H9 (cell line): ENCODE results near the gene ZNF672. TPM values are rescaled to one million over a fixed set of nuclear protein-coding genes. Genes with fewer than 3 reads are reported as not detected.

Source experiments
- DNase-seq: peaks from one replicate; pipeline ENCODE4 v3.0.0-alpha.2; 2017
- H2AFZ ChIP-seq: one replicate; pipeline ENCODE4 v1.6.1; 2013; ENCODE audit warnings: mild to moderate bottlenecking, low read length, control low read depth, moderate library complexity
- H2AK5ac ChIP-seq: 2 replicates; pipeline ENCODE4 v1.6.1; 2013; ENCODE audit warnings: low read length, control low read depth, mixed read lengths; ENCODE audit not compliant: insufficient read length
- H2BK120ac ChIP-seq: one replicate; pipeline ENCODE4 v1.6.1; 2013; ENCODE audit warnings: low read depth, mild to moderate bottlenecking, low read length, control low read depth, inconsistent platforms; ENCODE audit not compliant: poor library complexity, severe bottlenecking
- H2BK12ac ChIP-seq: 2 replicates; pipeline ENCODE4 v1.6.1; 2013; ENCODE audit warnings: low read length, control low read depth, mixed read lengths, low read depth; ENCODE audit not compliant: insufficient read length
- H2BK15ac ChIP-seq: 2 replicates; pipeline ENCODE4 v1.6.1; 2013; ENCODE audit warnings: low read depth, low read length, control low read depth
- H2BK20ac ChIP-seq: one replicate; pipeline ENCODE4 v1.6.1; 2013; ENCODE audit warnings: low read depth, mild to moderate bottlenecking, low read length, control low read depth, inconsistent platforms; ENCODE audit not compliant: poor library complexity, severe bottlenecking
- H2BK5ac ChIP-seq: 2 replicates; pipeline ENCODE4 v1.6.1; 2013; ENCODE audit warnings: low read length, control low read depth, mixed read lengths; ENCODE audit not compliant: insufficient read length
- H3K14ac ChIP-seq: 2 replicates; pipeline ENCODE4 v1.6.1; 2013; ENCODE audit warnings: low read length, control low read depth; ENCODE audit not compliant: insufficient read depth
- H3K18ac ChIP-seq: 2 replicates; pipeline ENCODE4 v1.6.1; 2013; ENCODE audit warnings: low read depth, mild to moderate bottlenecking, mixed read lengths, low read length, control low read depth; ENCODE audit not compliant: insufficient read length
- H3K23ac ChIP-seq: 2 replicates; pipeline ENCODE4 v1.6.1; 2013; ENCODE audit warnings: low read length, control low read depth, mixed read lengths, low read depth; ENCODE audit not compliant: insufficient read length
- H3K23me2 ChIP-seq: 2 replicates; pipeline ENCODE4 v1.6.1; 2013; ENCODE audit warnings: low read depth, mild to moderate bottlenecking, mixed read lengths, low read length, control low read depth; ENCODE audit not compliant: insufficient read length, poor library complexity, severe bottlenecking
- H3K27ac ChIP-seq: 2 replicates; pipeline ENCODE4 v1.5.1; 2013; ENCODE audit warnings: low read length, control low read depth, mixed read lengths, low read depth; ENCODE audit not compliant: insufficient read length
- H3K27me3 ChIP-seq: 2 replicates; pipeline ENCODE4 v1.6.1; 2013; ENCODE audit warnings: low read length, control low read depth, inconsistent platforms; ENCODE audit not compliant: insufficient read depth
- H3K4ac ChIP-seq: 2 replicates; pipeline ENCODE4 v1.6.1; 2013; ENCODE audit warnings: low read depth, mild to moderate bottlenecking, control low read depth, inconsistent platforms, low read length, moderate library complexity
- H3K4me1 ChIP-seq: 2 replicates; pipeline ENCODE4 v1.6.1; 2013; ENCODE audit warnings: low read length, control low read depth, inconsistent platforms; ENCODE audit not compliant: insufficient read depth
- H3K4me2 ChIP-seq: 2 replicates; pipeline ENCODE4 v1.6.1; 2013; ENCODE audit warnings: low read length, control low read depth, mixed read lengths; ENCODE audit not compliant: insufficient read length, insufficient read depth
- H3K56ac ChIP-seq: 2 replicates; pipeline ENCODE4 v1.6.1; 2013; ENCODE audit warnings: low read depth, mild to moderate bottlenecking, mixed read lengths, low read length, control low read depth; ENCODE audit not compliant: insufficient read length
- H3K79me1 ChIP-seq: 2 replicates; pipeline ENCODE4 v1.6.1; 2013; ENCODE audit warnings: low read depth, mild to moderate bottlenecking, moderate library complexity, low read length, control low read depth, inconsistent platforms; ENCODE audit not compliant: insufficient read depth, poor library complexity, severe bottlenecking
- H3K79me2 ChIP-seq: 2 replicates; pipeline ENCODE4 v1.6.1; 2013; ENCODE audit warnings: low read length, control low read depth, inconsistent platforms; ENCODE audit not compliant: insufficient read depth
- H3K9ac ChIP-seq: 2 replicates; pipeline ENCODE4 v1.6.1; 2013; ENCODE audit warnings: low read length, control low read depth, mixed read lengths; ENCODE audit not compliant: insufficient read length; ENCODE audit errors: extremely low read depth
- H3K9me3 ChIP-seq: one replicate; pipeline ENCODE4 v1.6.1; 2013; ENCODE audit warnings: low read depth, low read length, inconsistent platforms; ENCODE audit not compliant: control insufficient read depth
- H3T11ph ChIP-seq: one replicate; pipeline ENCODE4 v1.6.1; 2013; ENCODE audit warnings: mild to moderate bottlenecking, low read length, control low read depth, inconsistent platforms
- H4K20me1 ChIP-seq: one replicate; pipeline ENCODE4 v1.6.1; 2013; ENCODE audit not compliant: control insufficient read depth, insufficient read length, insufficient read depth
- H4K5ac ChIP-seq: 2 replicates; pipeline ENCODE4 v1.6.1; 2013; ENCODE audit warnings: low read depth, mild to moderate bottlenecking, mixed read lengths, low read length, control low read depth; ENCODE audit not compliant: insufficient read length
- H4K8ac ChIP-seq: replicated peaks from 2 replicates; pipeline ENCODE4 v1.6.1; 2013; ENCODE audit warnings: low read length, control low read depth, mixed read lengths, low read depth; ENCODE audit not compliant: insufficient read length
- H4K91ac ChIP-seq: 2 replicates; pipeline ENCODE4 v1.6.1; 2013; ENCODE audit warnings: low read depth, mild to moderate bottlenecking, moderate library complexity, mixed read lengths, low read length, control low read depth; ENCODE audit not compliant: insufficient read length
- H3K27ac Mint-ChIP-seq, 3 experiments: 2 replicates in 2 of 3; 3 replicates in 1 of 3; pipeline ENCODE4 v1.8.0; 2020 to 2021; ENCODE audit warnings: mixed read lengths in 3 of 3, mild to moderate bottlenecking in 1 of 3, moderate library complexity in 1 of 3
- H3K27me3 Mint-ChIP-seq: 2 replicates; pipeline ENCODE4 v1.8.0; 2021; ENCODE audit warnings: low read depth, mild to moderate bottlenecking, moderate library complexity, mixed read lengths
- H3K36me3 Mint-ChIP-seq, 3 experiments: 2 replicates in 2 of 3; 3 replicates in 1 of 3; pipeline ENCODE4 v1.8.0; 2020 to 2021; ENCODE audit warnings: low read depth in 3 of 3, mixed read lengths in 3 of 3; ENCODE audit not compliant: insufficient read depth in 1 of 3
- H3K4me1 Mint-ChIP-seq, 2 experiments: 2 replicates each; pipeline ENCODE4 v1.8.0; 2020; ENCODE audit warnings: mixed read lengths in 2 of 2
- H3K4me3 Mint-ChIP-seq, 2 experiments: 2 replicates in 1 of 2; 3 replicates in 1 of 2; pipeline ENCODE4 v1.8.0; 2020 to 2021; ENCODE audit warnings: mild to moderate bottlenecking in 2 of 2, mixed read lengths in 2 of 2, moderate library complexity in 1 of 2
- H3K9me3 Mint-ChIP-seq, 2 experiments: 2 replicates in 1 of 2; 3 replicates in 1 of 2; pipeline ENCODE4 v1.8.0; 2020; ENCODE audit warnings: mild to moderate bottlenecking in 2 of 2, mixed read lengths in 2 of 2, moderate library complexity in 1 of 2
- CTCF ChIP-seq: fragments of 200-600 bp; sonication (generic); conservative IDR thresholded peaks from 3 replicates; pipeline ENCODE4 v1.8.0; 2021; ENCODE audit warnings: antibody characterized with exemption, mild to moderate bottlenecking
- WGBS: extraction: QIAGEN DNeasy Blood & Tissue Kit; methylation state at CpG from one replicate; pipeline ENCODE4 v1.1.7; 2013; ENCODE audit warnings: missing lambda C conversion rate, low lambda C conversion rate, mixed read lengths; ENCODE audit not compliant: insufficient read length; ENCODE audit errors: extremely low coverage; 5-methylcytosine and 5-hydroxymethylcytosine counted together
- total RNA-seq: library from RNA; stranded (reverse); gene quantifications from 2 replicates; pipeline ENCODE4 v1.2.1, GENCODE V29; 2021

The ZNF672 gene
- total RNA-seq, 1 experiment from 2014 or later: 29.4 TPM

GRCh38 chr1:248855580-248855979, 17.6 kb downstream of the ZNF672 start:
- Histone ChIP-seq H3K9me3 (no peaks in the 10 kb centered on the region), H3K23me2 (peaks cover 15% of the 10 kb centered on the region), H4K91ac (no peak overlapping the region), H2BK20ac (no peak overlapping the region), H2BK15ac (no peak overlapping the region), H3K4me1 (no peaks in the 10 kb centered on the region), H3K14ac (no peak overlapping the region), H2AK5ac (no peak overlapping the region), H3K27me3 (no peaks in the 10 kb centered on the region), H4K8ac (no peak overlapping the region), H3K4me2 (no peak overlapping the region), H3K18ac (no peak overlapping the region), H3K4ac (no peak overlapping the region), H3K27ac (no peak overlapping the region), H2BK120ac (no peak overlapping the region), H3K79me1 (no peaks in the 10 kb centered on the region), H3T11ph (no peak overlapping the region), H2BK5ac (no peak overlapping the region), H2BK12ac (no peak overlapping the region), H4K5ac (no peak overlapping the region), H4K20me1 (no peaks in the 10 kb centered on the region), H3K23ac (no peak overlapping the region), H2AFZ (no peak overlapping the region), H3K9ac (no peak overlapping the region), H3K56ac (no peak overlapping the region), H3K79me2 (no peaks in the 10 kb centered on the region)
- Mint-ChIP-seq H3K4me1 (peaks cover 10 to 14% of the 10 kb centered on the region in 2 experiments), H3K27ac (no peak overlapping the region), H3K9me3 (peaks cover 0 to 2% of the 10 kb centered on the region in 2 experiments; a peak in 2 of 5 replicates), H3K36me3 (peaks cover 0 to 30% (median 26%) of the 10 kb centered on the region in 3 experiments; a peak in 5 of 7 replicates), H3K4me3 (no peak overlapping the region), H3K27me3 (peaks cover 7% of the 10 kb centered on the region)
- no peak for TF ChIP-seq CTCF
- no CpG with 5 or more reads among the region's 6 CpGs for WGBS
- DNase-seq: no peak
